Esophagus (tissue), 2 donors: ENCODE results near the gene PKP4. TPM values are rescaled to one million over a fixed set of nuclear protein-coding genes. Genes with fewer than 3 reads are reported as not detected.

ENCODE experiments used
- H3K27ac ChIP-seq, 2 donors: one replicate each; pipeline ENCODE4 v1.5.1; 2013; ENCODE audit warnings: low read depth in 2 of 2, mild to moderate bottlenecking in 2 of 2, inconsistent platforms in 1 of 2, low read length in 1 of 2, moderate library complexity in 1 of 2
- H3K27me3 ChIP-seq, 2 donors: one replicate each; pipeline ENCODE4 v1.6.1; 2013; ENCODE audit warnings: low read length in 2 of 2, control low read depth in 1 of 2, mild to moderate bottlenecking in 1 of 2; ENCODE audit not compliant: insufficient read depth in 2 of 2, control insufficient read depth in 1 of 2
- H3K36me3 ChIP-seq, 2 donors: one replicate each; pipeline ENCODE4 v1.6.1; 2013; ENCODE audit warnings: low read length in 1 of 2; ENCODE audit not compliant: control insufficient read depth in 2 of 2, insufficient read depth in 2 of 2
- H3K4me1 ChIP-seq, 2 donors: one replicate each; pipeline ENCODE4 v1.6.1; 2013; ENCODE audit warnings: low read length in 1 of 2; ENCODE audit not compliant: control insufficient read depth in 2 of 2, insufficient read depth in 2 of 2
- H3K4me3 ChIP-seq, 2 donors: one replicate each; pipeline ENCODE4 v1.5.1; 2013; ENCODE audit warnings: low read length in 2 of 2, mild to moderate bottlenecking in 2 of 2, low read depth in 1 of 2, moderate library complexity in 1 of 2
- H3K9me3 ChIP-seq, 2 donors: one replicate each; pipeline ENCODE4 v1.6.1; 2013; ENCODE audit warnings: mild to moderate bottlenecking in 2 of 2, low read depth in 1 of 2, low read length in 1 of 2, moderate library complexity in 1 of 2; ENCODE audit not compliant: control insufficient read depth in 2 of 2, insufficient read depth in 1 of 2
- WGBS, 2 donors: extraction: QIAGEN DNeasy Blood & Tissue Kit; methylation state at CpG; one replicate each; pipeline ENCODE4 v1.1.7; 2013; 5-methylcytosine and 5-hydroxymethylcytosine counted together
- polyA plus RNA-seq, 2 donors: library from polyadenylated mRNA; stranded (reverse); fragments of 200-250 nt; gene quantifications; one replicate each; pipeline ENCODE4 v1.2.3, GENCODE V29; 2013
- donor health status: healthy with polysubstance abuse.
- donor health status: Bipolar disorder and iron deficiency.

PKP4 gene
- polyA plus RNA-seq, 2 donors = 21.5 to 25.8 TPM

- H3K36me3 ChIP-seq = no peaks in the 10 kb centered on the region
- 96 to 100% methylated on average over 1 of the region's 1 CpG for WGBS, 2 donors
- no peaks in the 10 kb centered on the region for H3K4me1 ChIP-seq
- no peak overlapping the region for H3K27ac ChIP-seq
- no peaks in the 10 kb centered on the region for H3K9me3 ChIP-seq
- no peaks in the 10 kb centered on the region for H3K27me3 ChIP-seq
- H3K4me3 ChIP-seq = no peak overlapping the region
Observed at GRCh38 chr2:158481116-158481515, 24.4 kb downstream of the PKP4 start.

GRCh38 chr2:158482594-158482993, 25.8 kb downstream of the PKP4 start:
- H3K4me3 ChIP-seq = no peak overlapping the region
- H3K9me3 ChIP-seq = no peaks in the 10 kb centered on the region
- H3K36me3 ChIP-seq = no peaks in the 10 kb centered on the region
- no peak overlapping the region for H3K27ac ChIP-seq
- no peaks in the 10 kb centered on the region for H3K27me3 ChIP-seq
- H3K4me1 ChIP-seq = no peaks in the 10 kb centered on the region

GRCh38 chr2:158484892-158485556, 28.3 kb downstream of the PKP4 start:
- Histone ChIP-seq H3K36me3 (no peaks in the 10 kb centered on the region), H3K4me3 (no peak overlapping the region), H3K27ac (no peak overlapping the region), H3K27me3 (no peaks in the 10 kb centered on the region), H3K9me3 (no peaks in the 10 kb centered on the region), H3K4me1 (no peaks in the 10 kb centered on the region)
- 74% methylated on average over 8 of the region's 8 CpGs for WGBS, 2 donors

GRCh38 chr2:158486150-158486969, 29.6 kb downstream of the PKP4 start:
- Histone ChIP-seq H3K4me3 (no peak overlapping the region), H3K27me3 (no peaks in the 10 kb centered on the region), H3K27ac (peak overlapping the region in 1 of 2 donors; percentile 13), H3K36me3 (no peaks in the 10 kb centered on the region), H3K9me3 (no peaks in the 10 kb centered on the region), H3K4me1 (no peaks in the 10 kb centered on the region)
- WGBS, 2 donors = 73 to 76% methylated on average over 3 of the region's 3 CpGs

DNA sequence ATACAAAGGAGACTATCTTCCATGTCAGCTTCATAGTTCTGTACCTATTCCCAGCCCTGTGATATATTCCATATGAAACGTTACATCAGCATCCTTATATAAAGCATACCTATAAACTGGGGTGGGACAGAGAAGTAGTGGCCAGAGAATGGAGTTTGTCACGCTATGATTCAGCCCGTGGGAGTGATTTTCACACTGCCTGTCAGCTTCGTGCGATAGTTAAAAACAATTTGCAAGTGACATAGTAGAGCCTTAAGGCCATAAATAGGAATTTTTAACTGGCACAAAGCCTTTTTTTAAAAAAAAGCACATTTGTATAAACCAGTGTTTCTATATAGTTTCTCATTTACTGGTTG, 30.2 kb downstream of the PKP4 start:
- no peaks in the 10 kb centered on the region for H3K4me1 ChIP-seq
- H3K27ac ChIP-seq = peak overlapping the region in 1 of 2 donors; percentile 13
- H3K4me3 ChIP-seq = no peak overlapping the region
- H3K27me3 ChIP-seq = no peaks in the 10 kb centered on the region
- no peaks in the 10 kb centered on the region for H3K36me3 ChIP-seq
- WGBS, 2 donors = 34 to 37% methylated on average over 5 of the region's 5 CpGs
- H3K9me3 ChIP-seq = no peaks in the 10 kb centered on the region

DNA sequence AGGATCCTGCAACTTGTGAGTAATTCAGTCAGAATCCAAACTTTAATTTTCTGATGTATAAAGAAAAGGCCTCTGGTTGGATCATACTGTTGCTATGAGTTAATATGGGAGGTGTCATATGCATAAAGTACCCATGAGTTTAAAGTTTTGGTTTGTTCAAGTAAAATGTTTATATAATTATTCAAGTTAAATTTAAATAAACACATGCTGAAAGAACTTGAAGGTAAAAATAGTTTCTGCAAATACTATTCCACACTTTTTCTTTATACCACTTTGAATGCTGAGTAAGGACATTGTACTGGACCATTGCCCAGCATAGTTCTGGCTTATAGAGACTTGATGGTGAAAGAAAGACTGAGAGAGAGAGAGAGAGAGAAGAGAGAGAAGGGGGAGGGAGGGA, 30.7 kb downstream of the PKP4 start:
- H3K9me3 ChIP-seq = no peaks in the 10 kb centered on the region
- H3K4me1 ChIP-seq = no peaks in the 10 kb centered on the region
- no peak overlapping the region for H3K4me3 ChIP-seq
- no peaks in the 10 kb centered on the region for H3K36me3 ChIP-seq
- H3K27ac ChIP-seq = no peak overlapping the region
- H3K27me3 ChIP-seq = no peaks in the 10 kb centered on the region

GRCh38 chr2:158488442-158489216, 31.9 kb downstream of the PKP4 start:
- H3K27ac ChIP-seq = no peak overlapping the region
- no peaks in the 10 kb centered on the region for H3K36me3 ChIP-seq
- H3K4me3 ChIP-seq = no peak overlapping the region
- H3K27me3 ChIP-seq = no peaks in the 10 kb centered on the region
- no peaks in the 10 kb centered on the region for H3K9me3 ChIP-seq
- H3K4me1 ChIP-seq = peaks cover 0 to 3% of the 10 kb centered on the region in 2 donors
- WGBS, 2 donors = 58 to 71% methylated on average over 2 of the region's 2 CpGs

- Histone ChIP-seq H3K27ac (no peak overlapping the region), H3K4me3 (no peak overlapping the region), H3K27me3 (no peaks in the 10 kb centered on the region), H3K36me3 (no peaks in the 10 kb centered on the region), H3K9me3 (no peaks in the 10 kb centered on the region), H3K4me1 (peaks cover 0 to 3% of the 10 kb centered on the region in 2 donors)
- 59 to 62% methylated on average over 6 of the region's 6 CpGs for WGBS, 2 donors
Observed at GRCh38 chr2:158489366-158490112, 32.8 kb downstream of the PKP4 start.

GRCh38 chr2:158491072-158491471, 34.3 kb downstream of the PKP4 start:
- H3K36me3 ChIP-seq = no peaks in the 10 kb centered on the region
- H3K9me3 ChIP-seq = no peaks in the 10 kb centered on the region
- 95 to 96% methylated on average over 4 of the region's 4 CpGs for WGBS, 2 donors
- no peaks in the 10 kb centered on the region for H3K27me3 ChIP-seq
- no peak overlapping the region for H3K27ac ChIP-seq
- peaks cover 0 to 3% of the 10 kb centered on the region in 2 donors for H3K4me1 ChIP-seq
- H3K4me3 ChIP-seq = no peak overlapping the region
